ENCODE measurements around the gene ATP5F1B.
"Not testable (repeated sequence)": the region's sequence is repeated elsewhere in the genome, so short reads cannot be mapped to it uniquely, and the experiment has no call there.

The ATP5F1B gene

GRCh38 chr12:56653781-56654180, 8.0 kb upstream of the ATP5F1B start:
- not testable (repeated sequence) for DNase-seq (ENCODE audit: insufficient read length, low spot score); FAIRE-seq

GRCh38 chr12:56648023-56648422, 2.2 kb upstream of the ATP5F1B start:
- FAIRE-seq; DNase-seq (ENCODE audit: insufficient read length, low spot score): not testable (repeated sequence)

- no peak for DNase-seq (ENCODE audit: insufficient read length, low spot score)
- no peak for FAIRE-seq
Observed at GRCh38 chr12:56645201-56645716, 525 bp downstream of the ATP5F1B start.

- DNase-seq (ENCODE audit: insufficient read length, low spot score) (no peak), FAIRE-seq (peak; percentile 18)
Observed at GRCh38 chr12:56644654-56645053, 1.1 kb downstream of the ATP5F1B start.

GRCh38 chr12:56641219-56641618, 4.6 kb downstream of the ATP5F1B start:
- no peak for FAIRE-seq

GRCh38 chr12:56637621-56638020, 8.2 kb downstream of the ATP5F1B start:
- DNase-seq (ENCODE audit: insufficient read length, low spot score) (no peak), FAIRE-seq (no peak)

More at GRCh38 chr12:56641219-56641618, 4.6 kb downstream of the ATP5F1B start:
- no peak for DNase-seq (ENCODE audit: insufficient read length, low spot score)

GRCh38 chr12:56636675-56637540, 8.9 kb downstream of the ATP5F1B start:
- DNase-seq (ENCODE audit: insufficient read length, low spot score) (peak; percentile 76), FAIRE-seq (no peak)

GRCh38 chr12:56635806-56636674, 9.7 kb downstream of the ATP5F1B start:
- peak; percentile 96 for FAIRE-seq
- peak; percentile 74 for DNase-seq (ENCODE audit: insufficient read length, low spot score)

GRCh38 chr12:56634837-56635791, 10.7 kb downstream of the ATP5F1B start:
- FAIRE-seq: peak; percentile 71
- no peak for DNase-seq (ENCODE audit: insufficient read length, low spot score)

- FAIRE-seq: peak; percentile 26
- no peak for DNase-seq (ENCODE audit: insufficient read length, low spot score)
Observed at GRCh38 chr12:56634242-56634836, 11.4 kb downstream of the ATP5F1B start.

- no peak for FAIRE-seq
- DNase-seq (ENCODE audit: insufficient read length, low spot score): no peak
Observed at GRCh38 chr12:56633468-56634241, 12.1 kb downstream of the ATP5F1B start.

GRCh38 chr12:56632701-56633467, 12.9 kb downstream of the ATP5F1B start:
- no peak for FAIRE-seq

GRCh38 chr12:56631790-56632700, 13.7 kb downstream of the ATP5F1B start:
- FAIRE-seq (no peak), DNase-seq (ENCODE audit: insufficient read length, low spot score) (no peak)

More at GRCh38 chr12:56632701-56633467, 12.9 kb downstream of the ATP5F1B start:
- DNase-seq (ENCODE audit: insufficient read length, low spot score): no peak

GRCh38 chr12:56630180-56630632, 15.6 kb downstream of the ATP5F1B start, which contains the start of gene BAZ2A:
Gene BAZ2A, minus strand, starts transcription at chr12:56630326. Its CDS starts 12,796 bp downstream, at chr12:56617530.
- DNase-seq (ENCODE audit: insufficient read length, low spot score) (peak; percentile 82), FAIRE-seq (peak; percentile 74)

GRCh38 chr12:56629459-56630179, 16.2 kb downstream of the ATP5F1B start:
- FAIRE-seq (no peak), DNase-seq (ENCODE audit: insufficient read length, low spot score) (no peak)
